Stimulated activated CD4-positive, alpha-beta T cell treated with anti-CD3 and anti-CD28 coated beads, Interleukin-1b, Interleukin-23, amount 100 ng/mL, for 24 hours (primary cell): ENCODE results near the gene RNF215.
"Not testable (repeated sequence)": the region's sequence is repeated elsewhere in the genome, so short reads cannot be mapped to it uniquely, and the experiment has no call there.

Experiments
- DNase-seq, 4 experiments: peaks; one replicate each; pipeline ENCODE4 v3.0.0-alpha.2; 2020; ENCODE audit warnings: low read depth in 4 of 4, low spot score in 1 of 4

RNF215 gene

DNA sequence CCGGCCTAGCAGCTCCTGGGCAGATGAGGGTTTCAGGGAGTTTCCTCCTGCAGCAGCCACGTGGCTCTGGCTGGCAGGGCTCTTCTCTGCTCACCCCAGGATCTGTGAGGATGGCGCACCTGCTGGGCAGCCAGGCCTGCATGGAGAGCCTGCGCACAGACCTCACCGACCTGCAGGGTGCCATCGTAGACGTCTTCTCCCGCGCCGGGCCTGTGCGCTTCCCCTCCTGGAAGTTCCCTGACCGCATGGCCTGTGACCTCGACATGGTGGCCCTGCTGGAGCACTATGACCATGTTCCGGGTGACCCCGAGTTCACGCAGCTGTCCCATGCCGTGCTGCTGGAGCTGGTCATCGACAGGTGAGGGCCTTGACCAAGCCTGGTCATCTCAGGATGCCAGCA is 21.3 kb downstream of the RNF215 start:
- no peak for DNase-seq

DNA sequence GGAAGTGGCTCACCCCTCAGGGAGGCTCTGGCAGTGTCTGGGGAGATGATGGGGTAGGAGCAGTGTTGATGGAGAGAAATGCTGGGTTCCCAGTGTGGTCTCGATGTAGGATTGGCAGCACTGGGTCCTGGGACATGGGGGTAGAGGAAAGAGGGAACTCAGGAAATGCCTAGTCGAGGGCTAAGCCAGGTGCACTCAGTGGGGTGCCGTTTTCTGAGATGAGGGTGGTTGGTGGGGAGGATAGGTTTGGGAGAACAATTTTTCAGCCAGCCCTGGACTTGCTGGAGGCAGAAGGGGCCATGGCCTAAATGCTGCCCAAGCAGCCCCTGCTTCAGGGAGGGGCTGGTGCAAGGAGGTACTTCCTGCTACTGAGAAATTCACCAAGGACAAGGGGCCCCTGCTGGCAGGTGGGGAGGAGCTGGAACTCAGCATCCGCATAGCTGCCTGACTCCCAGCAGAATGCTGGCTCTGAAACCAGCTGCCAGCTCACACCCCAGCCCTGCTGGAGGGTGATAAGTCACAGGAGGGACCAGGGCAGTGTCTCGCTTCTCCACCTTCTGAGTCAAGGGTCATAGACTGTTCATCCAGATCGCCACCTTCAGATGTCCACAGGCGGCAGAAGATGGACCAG is 24.4 kb downstream of the RNF215 start:
- no peak for DNase-seq

DNA sequence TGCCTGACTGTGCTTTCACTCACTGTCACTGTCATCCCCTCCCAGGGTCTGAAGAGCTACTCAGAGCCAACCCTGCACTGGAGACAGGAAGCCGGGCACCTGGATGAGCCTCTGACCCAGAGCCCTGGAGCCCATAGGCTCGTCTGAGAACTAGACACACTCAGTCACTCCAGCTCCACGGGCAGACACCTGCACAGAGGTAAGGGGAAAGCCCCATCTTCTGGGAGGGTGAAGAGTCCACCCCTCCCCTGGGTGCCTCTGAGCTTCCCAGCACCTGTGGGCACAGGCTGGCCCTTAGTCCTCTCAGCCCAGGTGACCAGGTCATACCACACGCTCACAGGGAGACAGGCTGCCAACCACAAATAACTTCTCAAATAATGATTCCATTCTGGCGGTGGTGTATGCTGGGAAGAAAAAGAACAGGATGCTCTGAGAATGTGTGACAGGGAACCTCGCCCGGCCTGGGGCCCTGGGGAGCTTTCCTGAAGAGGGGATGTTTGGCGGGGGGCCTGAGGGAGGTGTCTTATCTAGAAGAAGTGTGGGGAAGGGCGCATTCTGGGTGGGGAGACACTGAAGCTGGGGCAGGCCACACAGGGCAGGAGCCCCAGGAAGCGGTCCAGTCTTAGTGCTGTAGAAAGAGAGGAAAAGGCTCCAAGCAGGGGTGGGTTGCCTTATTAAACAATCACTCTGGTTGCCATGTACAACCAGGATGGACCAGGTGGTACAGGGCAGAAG is 25.1 kb downstream of the RNF215 start:
- DNase-seq = no peak

DNA sequence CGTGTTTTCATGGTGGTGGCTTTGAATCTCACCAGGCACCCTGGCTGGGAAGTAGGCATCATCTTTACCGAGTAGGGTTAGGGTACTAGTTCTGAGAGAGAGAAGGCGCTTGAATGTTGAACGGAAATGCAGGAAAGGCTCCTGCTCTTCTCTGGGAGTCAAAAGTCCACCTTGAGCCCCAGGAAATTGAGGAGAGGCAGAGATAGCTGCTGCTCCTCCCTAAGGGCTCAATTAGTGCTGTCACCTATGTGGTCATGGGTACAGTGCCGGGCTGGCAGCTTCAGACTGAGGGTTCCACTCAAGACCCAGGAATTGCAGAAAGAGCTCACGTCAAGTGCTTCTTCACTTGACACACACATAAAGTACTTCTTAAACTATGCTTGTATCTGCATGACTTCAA is 28.7 kb downstream of the RNF215 start:
- DNase-seq = no peak

DNA sequence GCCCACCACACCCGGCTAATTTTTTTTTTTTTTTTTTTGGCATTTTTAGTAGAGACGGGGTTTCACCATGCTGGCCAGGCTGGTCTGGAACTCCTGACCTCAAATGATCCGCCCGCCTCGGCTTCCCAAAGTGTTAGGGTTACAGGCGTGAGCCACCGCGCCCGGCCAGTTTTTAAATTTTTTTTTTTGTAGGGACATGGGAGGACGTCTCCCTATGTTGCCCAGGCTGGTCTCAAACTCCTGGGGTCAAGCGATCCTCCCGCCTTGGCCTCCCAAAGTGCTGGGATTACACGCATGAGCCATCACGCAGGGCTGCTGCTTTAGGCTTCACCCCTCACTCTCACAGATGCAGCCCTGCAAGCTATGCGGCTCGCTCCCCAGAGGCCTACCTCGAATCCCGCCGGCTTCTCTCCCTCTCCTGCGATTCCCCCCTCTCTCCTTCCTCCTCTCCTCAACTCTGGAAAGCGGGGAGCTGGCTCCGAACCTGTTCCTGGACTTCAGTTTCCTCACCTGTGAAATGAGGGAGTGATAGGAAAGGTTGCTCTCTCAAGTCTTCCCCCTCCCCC is 29.5 kb downstream of the RNF215 start:
- no peak for DNase-seq

DNA sequence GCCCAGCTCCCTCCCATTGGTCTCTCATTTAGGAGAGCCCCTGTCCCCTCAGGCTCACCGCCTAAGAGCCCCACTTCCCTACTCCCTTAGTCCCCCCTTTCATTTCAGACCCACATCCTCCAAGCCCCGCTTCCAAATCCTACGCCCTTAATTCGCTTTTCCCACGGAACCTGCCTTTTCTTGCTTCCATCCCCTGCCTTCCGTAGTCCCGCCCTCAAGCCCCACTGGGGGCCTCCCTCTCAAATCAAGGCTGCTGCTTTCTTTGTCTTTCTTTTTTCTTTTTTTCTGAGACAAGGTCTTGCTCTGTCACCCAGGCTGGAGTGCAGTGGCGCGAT is 30.0 kb downstream of the RNF215 start:
- DNase-seq = peak in 1 of 4 experiments; percentile 13

DNA sequence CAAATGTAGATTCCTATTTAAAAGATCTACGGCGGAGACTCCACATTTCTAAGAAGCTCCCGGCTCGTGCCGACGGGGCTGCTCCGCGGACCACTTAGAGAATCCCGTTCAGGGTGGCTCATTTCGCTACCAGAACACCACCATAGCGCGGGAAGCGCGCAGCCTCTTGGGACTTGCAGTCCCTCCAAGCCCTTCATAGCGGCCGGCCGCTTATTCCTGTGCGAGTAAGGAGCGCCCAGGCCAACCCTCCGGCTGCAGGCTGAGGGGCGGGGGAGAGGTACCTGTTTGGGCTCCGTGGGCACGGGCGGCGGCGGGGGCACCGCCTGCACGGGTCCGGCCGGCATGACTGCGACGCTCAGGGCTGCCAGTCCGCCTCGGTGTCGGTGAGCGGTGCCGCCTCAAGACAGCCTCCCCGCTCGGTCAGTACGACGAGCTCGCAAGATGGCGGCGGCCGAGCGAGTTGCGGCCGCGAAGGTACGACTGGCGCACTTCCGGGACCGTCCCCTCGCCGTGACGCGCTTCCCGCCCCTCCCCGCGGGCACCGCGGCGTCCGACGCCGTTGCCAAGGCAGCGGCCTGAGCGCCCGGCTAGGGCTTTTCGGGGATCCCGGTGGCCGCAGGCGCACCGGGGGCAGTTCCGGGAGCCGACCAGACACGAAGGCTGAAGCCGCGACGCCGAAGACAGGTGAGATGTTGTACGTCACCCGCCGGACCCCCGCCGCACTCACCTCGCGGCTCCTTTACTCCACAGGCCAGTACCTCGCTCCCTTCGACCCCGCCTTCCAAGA is 30.6 kb downstream of the RNF215 start, which contains the start of the genes CCDC157 and SF3A1:
Gene CCDC157, plus strand, starts transcription at position 559 of the 787 bp plus-strand sequence. CDS start 8,994 bp downstream, outside the sequence.
Gene SF3A1, minus strand, starts transcription at position 446 of the 787 bp plus-strand sequence. Its CDS starts 102 bp downstream, at position 344.
- DNase-seq = peak; percentile 66 to 85 (median 74)

DNA sequence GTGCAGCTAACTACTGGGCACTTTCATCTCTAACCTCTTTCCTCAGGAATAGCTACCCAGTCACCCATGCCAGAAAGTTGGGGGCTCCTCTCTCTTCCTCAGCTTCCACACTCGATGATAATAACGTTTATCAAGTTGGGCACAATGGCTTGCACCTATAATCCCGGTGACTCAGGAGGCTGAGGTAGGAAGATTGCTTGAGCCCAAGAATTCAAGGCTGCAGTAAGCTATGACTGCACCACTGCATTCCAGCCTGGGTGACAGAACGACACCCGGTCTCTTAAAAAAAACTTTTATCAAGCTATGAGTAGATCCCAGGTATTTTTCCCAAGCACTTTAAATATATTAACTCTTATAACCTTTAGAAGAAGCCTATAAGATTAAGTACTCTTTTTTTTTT is 32.6 kb downstream of the RNF215 start:
- no peak for DNase-seq

DNA sequence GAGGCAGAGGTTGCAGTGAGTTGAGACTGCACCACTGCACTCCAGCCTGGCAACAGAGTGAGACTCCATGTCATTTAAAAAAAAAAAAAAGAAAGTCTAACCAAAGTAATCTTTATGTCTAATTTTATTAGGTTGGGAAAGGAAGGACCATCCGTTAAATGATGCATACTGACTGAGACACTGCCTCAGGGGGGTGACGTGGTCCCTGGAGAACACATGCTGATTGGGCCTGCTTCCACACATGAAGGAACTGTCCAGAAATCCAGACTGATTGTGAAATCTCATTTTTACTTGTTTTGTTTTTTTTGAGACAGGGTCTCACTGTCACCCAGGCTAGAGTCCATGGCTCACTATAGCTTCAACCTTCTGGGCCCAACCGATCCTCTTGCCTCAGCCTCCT is 36.0 kb downstream of the RNF215 start:
- DNase-seq = no peak

DNA sequence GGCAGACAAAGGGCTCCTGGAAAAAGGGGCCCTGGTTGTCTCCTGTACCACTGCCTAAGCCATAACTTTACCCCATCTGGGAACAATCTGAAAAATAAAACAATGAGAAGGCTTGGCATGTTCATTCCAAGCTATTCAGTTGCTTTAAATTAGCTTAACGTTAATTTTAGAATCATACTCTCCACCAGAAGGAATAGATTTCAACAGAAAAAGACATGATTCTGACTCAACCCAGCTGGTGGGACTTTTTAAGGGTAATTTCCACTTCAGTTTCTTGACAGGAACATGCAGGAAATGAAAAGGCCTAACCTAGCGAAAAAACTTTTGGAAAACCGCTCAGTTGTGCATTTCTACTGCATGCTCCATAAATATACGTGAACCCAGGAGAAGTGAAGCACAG is 38.4 kb downstream of the RNF215 start:
- no peak for DNase-seq

DNA sequence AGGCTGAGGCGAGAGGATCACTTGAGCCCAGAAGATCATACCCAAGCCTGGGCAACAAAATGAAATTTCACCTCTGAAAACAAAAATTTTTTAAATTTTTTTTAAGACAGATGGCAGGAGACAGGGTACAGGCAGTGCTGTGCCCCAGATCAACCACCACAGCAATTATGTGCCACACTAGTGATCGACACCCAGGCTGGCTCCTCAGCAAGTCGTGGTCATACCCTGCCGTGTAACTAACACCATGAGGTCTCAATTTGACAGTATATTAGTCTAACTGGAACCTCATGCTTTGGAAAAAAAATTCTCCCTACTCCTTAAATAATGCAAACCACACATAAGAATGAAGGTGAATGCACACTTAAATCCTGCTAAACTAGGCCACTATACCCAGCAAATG is 38.8 kb downstream of the RNF215 start:
- no peak for DNase-seq

DNA sequence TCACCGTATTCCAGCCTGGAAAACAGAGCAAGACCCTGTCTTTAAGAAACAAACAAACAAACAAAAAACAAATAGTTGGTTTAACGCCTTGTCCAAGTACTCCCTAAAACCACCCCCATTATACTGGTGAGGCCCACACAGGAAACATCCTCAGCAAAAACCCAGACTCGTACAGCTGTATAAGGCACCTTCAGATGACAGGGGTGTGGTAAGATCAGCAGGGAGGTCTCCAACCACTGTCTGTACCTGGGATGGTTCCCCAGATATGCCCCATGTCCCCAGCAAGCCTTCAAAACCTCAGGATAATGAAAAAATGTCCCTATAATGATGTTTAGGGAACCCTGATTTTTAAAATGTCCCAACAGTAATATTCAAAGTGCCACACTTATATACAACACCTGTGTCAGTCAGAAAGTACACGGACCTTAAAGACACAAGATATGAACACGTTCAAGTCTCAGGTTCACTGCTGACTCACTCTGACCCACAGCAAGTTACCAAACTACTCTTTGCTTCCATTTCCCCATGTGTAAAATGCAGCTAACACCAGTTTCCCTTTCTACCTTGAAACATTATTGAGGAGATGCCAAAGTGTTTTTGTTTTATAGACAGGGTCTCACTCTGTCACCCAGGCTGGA is 39.8 kb downstream of the RNF215 start:
- no peak for DNase-seq

DNA sequence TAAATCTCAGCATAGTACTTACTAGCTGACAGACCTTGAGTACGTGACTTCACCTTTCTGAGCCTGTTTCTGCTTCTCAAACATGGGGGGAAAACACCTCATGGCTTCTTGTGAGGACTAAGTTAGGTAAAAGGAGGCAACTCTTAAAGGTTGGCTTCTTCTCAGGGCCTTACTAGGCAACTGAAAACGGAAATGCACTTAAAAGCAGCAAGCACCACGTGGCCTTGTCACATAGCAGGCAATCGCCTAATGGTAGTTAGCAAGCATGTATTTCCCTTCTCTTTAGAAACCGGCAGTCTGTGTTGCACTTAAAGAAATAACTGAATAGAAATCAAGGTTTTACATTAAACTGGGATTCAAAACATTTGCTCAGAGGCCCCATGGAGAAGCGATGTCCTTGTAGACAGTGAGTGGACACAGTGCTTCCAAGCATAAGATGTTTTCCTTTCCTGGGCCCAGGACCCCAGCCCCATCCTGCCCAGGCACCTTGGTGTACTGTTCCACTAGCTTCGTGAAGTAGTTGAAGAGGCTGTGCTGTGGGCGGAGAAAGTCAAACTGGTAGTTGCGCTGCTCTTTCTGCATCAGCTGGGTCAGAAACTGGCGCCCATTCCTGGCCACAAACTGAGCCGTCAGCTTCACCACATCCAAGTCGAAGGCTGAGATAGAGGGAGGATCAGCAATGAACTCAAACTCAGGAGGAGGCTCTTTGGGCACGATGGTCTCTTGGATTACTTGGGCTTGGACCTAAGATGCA is 42.6 kb downstream of the RNF215 start:
- peak in 1 of 4 experiments; percentile 23 for DNase-seq

DNA sequence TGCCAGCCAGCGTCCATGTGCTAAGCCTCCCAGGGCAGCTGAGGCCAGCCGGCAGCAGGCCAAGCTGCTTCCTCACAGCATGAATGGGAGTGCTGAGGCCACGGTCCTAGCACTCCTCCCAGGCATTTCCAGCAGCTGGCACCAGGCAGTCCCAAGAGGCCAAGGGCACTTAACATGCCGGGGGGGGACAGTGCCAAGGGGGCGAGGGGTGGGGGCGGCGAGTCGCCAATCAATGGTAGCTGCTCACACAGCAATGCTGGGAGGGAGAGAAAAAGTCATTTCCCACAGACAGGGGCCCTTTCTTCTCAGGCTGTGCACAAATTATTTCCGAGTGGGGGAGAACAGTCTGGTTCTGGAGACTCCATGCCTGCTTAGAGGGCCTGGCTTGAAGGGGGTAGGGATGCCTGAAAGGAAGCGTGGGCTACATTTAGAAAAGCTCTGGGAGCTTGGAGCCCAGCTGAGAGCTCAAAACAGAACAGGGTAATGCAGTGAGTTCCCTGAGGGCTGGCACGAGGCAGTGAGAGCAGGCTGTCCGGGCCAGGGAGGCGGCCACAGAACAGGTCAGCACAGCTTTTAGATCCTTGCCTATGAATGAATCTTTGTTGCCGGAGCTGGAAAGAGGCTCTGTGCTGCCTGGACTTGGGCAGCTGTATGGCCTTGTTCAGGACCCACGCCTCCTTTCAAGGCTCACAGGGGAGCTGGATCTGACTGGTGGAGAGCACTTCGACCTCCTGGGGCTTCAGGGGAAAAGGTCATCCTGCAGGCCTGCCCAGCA is 46.1 kb downstream of the RNF215 start:
- DNase-seq = no peak

DNA sequence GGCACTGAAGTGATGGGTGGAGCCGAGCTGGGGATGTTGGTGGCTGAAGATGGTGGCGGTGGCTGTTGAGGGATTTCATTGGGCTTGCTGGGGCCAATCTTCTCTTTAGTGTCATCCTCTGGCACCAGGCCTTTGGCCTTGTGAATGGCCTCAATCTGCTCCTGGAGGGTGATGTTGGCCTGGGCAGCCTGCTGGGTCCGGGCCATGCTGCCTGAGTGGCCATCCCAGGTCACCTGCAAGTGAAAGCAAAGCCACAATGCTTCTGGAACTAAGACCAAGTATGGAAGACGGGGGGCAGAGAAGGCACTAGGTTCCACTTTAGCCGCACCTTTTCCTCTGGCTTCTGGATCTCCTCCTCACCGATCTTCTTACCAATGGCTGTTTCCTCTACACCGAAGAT is 48.4 kb downstream of the RNF215 start:
- DNase-seq = no peak

DNA sequence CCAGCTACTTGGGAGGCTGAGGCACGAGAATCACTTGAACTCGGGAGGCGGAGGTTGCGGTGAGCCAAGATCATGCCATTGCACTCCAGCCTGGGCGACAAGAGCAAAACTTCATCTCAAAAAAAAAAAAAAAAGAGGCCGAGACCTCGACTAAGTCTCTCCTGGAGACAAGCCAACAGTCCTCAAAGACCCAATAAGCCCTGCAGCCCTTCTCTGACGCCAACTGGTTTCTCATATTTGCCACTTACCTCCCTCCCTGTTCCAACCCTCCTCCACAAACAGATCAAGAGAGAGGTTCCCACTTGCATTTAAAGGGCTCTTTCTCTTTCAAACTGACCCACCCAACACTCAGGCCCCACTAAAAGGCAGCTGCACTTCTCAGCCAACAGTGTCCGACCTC is 48.9 kb downstream of the RNF215 start:
- DNase-seq = not testable (repeated sequence)

DNA sequence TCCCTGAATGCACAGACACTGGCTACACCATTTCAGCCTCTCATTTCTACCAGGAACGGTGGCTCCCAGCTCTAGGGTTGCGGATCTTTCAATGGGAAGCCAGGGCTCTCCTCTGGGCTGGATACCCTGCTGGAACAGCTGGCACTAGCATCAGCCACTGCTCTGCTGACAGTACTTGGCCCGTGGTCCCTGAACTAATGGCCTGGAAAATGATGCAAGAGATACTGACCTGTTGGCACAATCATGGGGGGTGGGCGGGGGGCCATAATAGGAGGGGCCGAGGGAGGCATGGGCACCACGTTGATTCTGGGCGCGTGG is 49.8 kb downstream of the RNF215 start:
- DNase-seq = no peak

DNA sequence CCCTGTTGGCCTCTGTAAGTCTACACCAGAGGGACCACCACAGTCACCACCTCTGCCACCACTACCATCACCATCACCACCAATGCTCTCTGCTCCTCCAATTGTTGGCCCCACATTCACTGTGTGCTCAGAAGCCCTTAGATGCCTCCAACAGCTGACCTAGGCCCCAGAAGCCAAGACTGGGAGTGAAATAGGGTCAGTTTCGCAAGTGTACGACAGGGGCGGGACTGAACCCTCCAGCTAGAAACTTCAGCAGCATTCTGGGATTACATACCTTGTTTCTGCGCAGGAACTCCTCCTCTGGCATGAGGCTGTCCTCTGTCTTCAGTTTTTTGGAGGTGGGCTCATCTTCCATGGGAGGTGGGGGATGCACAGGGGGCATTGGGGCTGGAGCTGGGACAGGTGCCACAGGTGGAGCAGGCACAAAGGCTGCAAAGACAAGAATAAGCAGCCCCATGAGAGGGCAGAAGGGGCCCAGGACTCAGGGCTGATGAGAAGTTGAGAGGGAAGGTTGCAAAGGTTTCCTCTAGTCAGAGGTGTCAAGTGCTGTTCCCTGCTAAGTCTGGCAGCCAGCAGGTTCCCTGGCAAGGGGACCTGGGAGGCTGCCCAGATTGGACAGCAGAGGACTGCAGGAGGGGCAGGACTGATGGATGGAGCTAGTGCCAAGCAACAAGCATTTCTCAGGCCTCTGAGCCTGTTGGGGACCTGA is 50.3 kb downstream of the RNF215 start:
- DNase-seq = no peak

DNA sequence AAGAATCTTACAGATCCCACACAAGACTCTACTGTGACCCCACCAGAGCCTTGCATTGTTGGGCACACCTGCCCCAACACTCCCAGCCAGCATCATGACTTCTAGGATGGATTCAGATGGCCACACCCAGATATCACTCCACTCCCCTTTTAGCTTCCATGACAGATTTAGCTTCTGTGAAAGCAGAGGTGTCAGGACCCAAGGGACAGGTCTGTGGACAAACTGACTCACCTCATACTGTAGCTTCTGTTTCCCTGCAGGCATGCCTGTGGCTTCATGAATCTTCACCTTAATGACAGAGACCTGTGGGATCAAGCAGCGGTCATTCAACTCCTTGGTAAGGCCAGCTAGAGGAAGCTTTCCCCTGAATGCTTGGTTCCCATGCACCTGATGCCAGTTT is 52.0 kb downstream of the RNF215 start:
- no peak for DNase-seq
